GM12865 (cell line): Measurements from ENCODE around the gene NCOR1.
"Not testable (repeated sequence)": the region's sequence is repeated elsewhere in the genome, so short reads cannot be mapped to it uniquely, and the experiment has no call there.

Experiments used
- DNase-seq: peaks from one replicate; pipeline ENCODE4 v3.0.0; 2010; ENCODE audit warnings: low read depth
- H3K4me3 ChIP-seq: 2 replicates; pipeline ENCODE4 v1.5.1; 2011; ENCODE audit warnings: mild to moderate bottlenecking, low read depth, low read length, control low read depth
- CTCF ChIP-seq: IDR thresholded peaks from 2 replicates; pipeline ENCODE4 v1.5.1; 2011; ENCODE audit warnings: low read length, control low read depth, low read depth, inconsistent platforms; ENCODE audit not compliant: insufficient read depth; ENCODE audit errors: missing control alignments

The NCOR1 gene

GRCh38 chr17:16123531-16123930, 91.8 kb downstream of the NCOR1 start:
- no peak for DNase-seq
- H3K4me3 ChIP-seq, result no peak overlapping the region
- TF ChIP-seq CTCF, result no peak

GRCh38 chr17:16122697-16123434, 92.5 kb downstream of the NCOR1 start:
- no peak for TF ChIP-seq CTCF
- DNase-seq, result no peak
- H3K4me3 ChIP-seq, result no peak overlapping the region

- no peak overlapping the region for H3K4me3 ChIP-seq
- no peak for TF ChIP-seq CTCF
- DNase-seq, result no peak
Measured at GRCh38 chr17:16121915-16122314, 93.4 kb downstream of the NCOR1 start.

GRCh38 chr17:16120937-16121336, 94.4 kb downstream of the NCOR1 start:
- no peak overlapping the region for H3K4me3 ChIP-seq
- DNase-seq, result no peak
- TF ChIP-seq CTCF, result no peak

- no peak overlapping the region for H3K4me3 ChIP-seq
- no peak for DNase-seq
- no peak for TF ChIP-seq CTCF
Measured at GRCh38 chr17:16117149-16117548, 98.2 kb downstream of the NCOR1 start.

GRCh38 chr17:16115077-16115698, 100.1 kb downstream of the NCOR1 start:
- H3K4me3 ChIP-seq, result not testable (repeated sequence)

GRCh38 chr17:16108871-16109270, 106.5 kb downstream of the NCOR1 start:
- H3K4me3 ChIP-seq, result no peak overlapping the region
- TF ChIP-seq CTCF, result no peak
- DNase-seq, result no peak

More at GRCh38 chr17:16115077-16115698, 100.1 kb downstream of the NCOR1 start:
- DNase-seq, result not testable (repeated sequence)
